Endothelial cell of umbilical vein (primary cell): Measurements from ENCODE around the gene TBL3.

Experiments
- CTCF ChIP-seq, 2 donors: IDR thresholded peaks; 1 replicate in 1 of 2; 2 replicates in 1 of 2; pipeline ENCODE4 v1.5.1; 2011; ENCODE audit warnings: low read length in 2 of 2, mild to moderate bottlenecking in 2 of 2, moderate library complexity in 2 of 2, control low read depth in 1 of 2, inconsistent platforms in 1 of 2, low read depth in 1 of 2; ENCODE audit not compliant: insufficient read depth in 1 of 2; ENCODE audit errors: extremely low read depth in 1 of 2
- MYC ChIP-seq: IDR thresholded peaks from one replicate; pipeline ENCODE4 v1.6.1; 2011; ENCODE audit warnings: mild to moderate bottlenecking, low read depth, low read length
- POLR2A ChIP-seq: IDR thresholded peaks from 2 replicates; pipeline ENCODE4 v1.6.1; 2012; ENCODE audit warnings: low read depth, mild to moderate bottlenecking, control low read depth, low read length
- POLR2AphosphoS5 ChIP-seq: IDR thresholded peaks from 2 replicates; pipeline ENCODE4 v1.6.1; 2012; ENCODE audit warnings: low read depth, mild to moderate bottlenecking, control low read depth, low read length, moderate library complexity; ENCODE audit not compliant: insufficient read depth

- TF ChIP-seq CTCF (IDR thresholded peaks at IDR 0.05; ENCODE audit: extremely low read depth in 1 of 2, insufficient read depth in 1 of 2, low read depth in 1 of 2, low read length in 2 of 2) (no peak), POLR2A (no peak), MYC (no peak), POLR2AphosphoS5 (no peak)
These were observed 6.7 kb downstream of the TBL3 start for GRCh38 chr16:1978476-1979120.
